K562 (cell line): Measurements from ENCODE around the gene MXI1. TPM values are rescaled to one million over a fixed set of nuclear protein-coding genes. Genes with fewer than 3 reads are reported as not detected.
A peak's percentile ranks its signal among the peaks of the same experiment; 100 is the strongest.

ENCODE experiments used
- BDP1 ChIP-seq: IDR thresholded peaks from 3 replicates; pipeline ENCODE4 v1.6.1; 2011; ENCODE audit not compliant: insufficient read length, insufficient read depth
- FOXJ2 ChIP-seq: fragments of 200-800 bp; sonication (Bioruptor generic); IDR thresholded peaks from 2 replicates; pipeline ENCODE4 v1.6.1; 2016; ENCODE audit warnings: missing genetic modification characterization, missing compliant biosample characterization
- FOXK2 ChIP-seq, 2 experiments: fragments of 450-650 bp; IDR thresholded peaks in 1 of 2; conservative IDR thresholded peaks in 1 of 2; 2 replicates each; pipeline ENCODE4 v1.6.1; 2016; ENCODE audit warnings: low read depth in 2 of 2, mild to moderate bottlenecking in 1 of 2
- KLF6 ChIP-seq: fragments of 250-450 bp; sonication (Bioruptor Pico); IDR thresholded peaks from 2 replicates; pipeline ENCODE4 v1.4.0; 2020; ENCODE audit warnings: mild to moderate bottlenecking, moderate library complexity, borderline replicate concordance
- MGA ChIP-seq: fragments of 450-650 bp; IDR thresholded peaks from 2 replicates; pipeline ENCODE4 v1.6.1; 2016; ENCODE audit warnings: mild to moderate bottlenecking, moderate library complexity
- NCOA4 ChIP-seq: fragments of 450-650 bp; IDR thresholded peaks from 2 replicates; pipeline ENCODE4 v1.6.1; 2018; ENCODE audit warnings: mild to moderate bottlenecking; ENCODE audit not compliant: partially characterized antibody
- RHOXF2B ChIP-seq: fragments of 250-450 bp; sonication (Bioruptor Pico); conservative IDR thresholded peaks from 2 replicates; pipeline ENCODE4 v1.5.1; 2021
- SRSF9 ChIP-seq: fragments of 200-400 bp; formaldehyde crosslinking; IDR thresholded peaks from 2 replicates; pipeline ENCODE4 v1.6.1; 2017; ENCODE audit warnings: low read depth, low read length, borderline replicate concordance
- TBP ChIP-seq: optimal IDR thresholded peaks from 2 replicates; pipeline ENCODE3; 2011; ENCODE audit warnings: low read depth, low read length, improper control_type of control experiment
- TRIM24 ChIP-seq, 2 experiments: fragments of 450-650 bp; IDR thresholded peaks; 2 replicates each; pipeline ENCODE4 v1.6.1; 2016
- WHSC1 ChIP-seq: IDR thresholded peaks from one replicate; pipeline ENCODE4 v1.6.1; 2012; ENCODE audit warnings: low read length, control low read depth, inconsistent platforms
- ZKSCAN3 ChIP-seq: fragments of 250-450 bp; sonication (Bioruptor Pico); IDR thresholded peaks from 2 replicates; pipeline ENCODE4 v1.4.0; 2020
- ZNF124 ChIP-seq: sonication (generic); formaldehyde crosslinking; IDR thresholded peaks from 2 replicates; pipeline ENCODE4 v1.8.1; 2022; ENCODE audit warnings: missing genetic modification reagents
- ZSCAN32 ChIP-seq: fragments of 450-650 bp; formaldehyde crosslinking; IDR thresholded peaks from 2 replicates; pipeline ENCODE4 v1.4.0; 2020; ENCODE audit warnings: mild to moderate bottlenecking, moderate library complexity
- polyA plus RNA-seq, 8 experiments: library from polyadenylated mRNA; depleted of rRNA in 4 of 8; stranded (reverse) in 5 of 8; unstranded in 3 of 8; fragments of >200 nt; fragmentation: Nextera tagmentation in 2 of 8; fragmentation: Illumina TruSeq in 1 of 8; extraction: Ambion mirVana in 2 of 8; extraction: Trizol in 1 of 8; gene quantifications; 2 replicates each; pipeline versions ENCODE4 v1.2.1 to v1.2.3, GENCODE V29; 2011 to 2014; ENCODE audit warnings: inconsistent platforms in 1 of 8, missing spikeins in 1 of 8
- total RNA-seq, 7 experiments: library from RNA; depleted of rRNA in 6 of 7; stranded (reverse); fragments of >200 nt in 6 of 7; fragmentation: Illumina TruSeq in 2 of 7; extraction: Trizol in 2 of 7; gene quantifications; 2 replicates each; pipeline versions ENCODE4 v1.2.1 to v1.2.3, GENCODE V29; 2011 to 2021; ENCODE audit warnings: low replicate concordance in 1 of 7

MXI1 gene
- total and polyA plus RNA-seq, 9 of the 15 experiments (the other 6 are each of a cell fraction or from before 2014, with no cell fraction given): 9.1 to 23.7 (median 14.8) TPM

- TF ChIP-seq NCOA4: no peak
- TF ChIP-seq ZSCAN32: no peak
- no peak for TF ChIP-seq KLF6 (CRISPR knock-in tag)
- no peak for TF ChIP-seq SRSF9
- no peak for TF ChIP-seq ZNF124 (CRISPR knock-in tag)
- TF ChIP-seq MGA: no peak
- no peak for TF ChIP-seq RHOXF2B
- no peak for TF ChIP-seq TRIM24 (IDR thresholded peaks at IDR 0.05)
- peak; percentile 52; the same call in 1 of the 2 replicates for TF ChIP-seq FOXJ2 (tag)
- TF ChIP-seq FOXK2 (conservative IDR thresholded peaks at IDR 0.05 in 1 of 2, IDR thresholded peaks at IDR 0.05 in 1 of 2; ENCODE audit: low read depth in 2 of 2): no peak
- no peak for TF ChIP-seq WHSC1
- TF ChIP-seq TBP: peak; percentile 20
- no peak for TF ChIP-seq BDP1
- no peak for TF ChIP-seq ZKSCAN3 (CRISPR knock-in tag)
Measured at GRCh38 chr10:110225756-110226542, 18.5 kb downstream of the MXI1 start (continued).
